ENCODE measurements around the gene ALG2.

The ALG2 gene, protein sequence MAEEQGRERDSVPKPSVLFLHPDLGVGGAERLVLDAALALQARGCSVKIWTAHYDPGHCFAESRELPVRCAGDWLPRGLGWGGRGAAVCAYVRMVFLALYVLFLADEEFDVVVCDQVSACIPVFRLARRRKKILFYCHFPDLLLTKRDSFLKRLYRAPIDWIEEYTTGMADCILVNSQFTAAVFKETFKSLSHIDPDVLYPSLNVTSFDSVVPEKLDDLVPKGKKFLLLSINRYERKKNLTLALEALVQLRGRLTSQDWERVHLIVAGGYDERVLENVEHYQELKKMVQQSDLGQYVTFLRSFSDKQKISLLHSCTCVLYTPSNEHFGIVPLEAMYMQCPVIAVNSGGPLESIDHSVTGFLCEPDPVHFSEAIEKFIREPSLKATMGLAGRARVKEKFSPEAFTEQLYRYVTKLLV

DNA sequence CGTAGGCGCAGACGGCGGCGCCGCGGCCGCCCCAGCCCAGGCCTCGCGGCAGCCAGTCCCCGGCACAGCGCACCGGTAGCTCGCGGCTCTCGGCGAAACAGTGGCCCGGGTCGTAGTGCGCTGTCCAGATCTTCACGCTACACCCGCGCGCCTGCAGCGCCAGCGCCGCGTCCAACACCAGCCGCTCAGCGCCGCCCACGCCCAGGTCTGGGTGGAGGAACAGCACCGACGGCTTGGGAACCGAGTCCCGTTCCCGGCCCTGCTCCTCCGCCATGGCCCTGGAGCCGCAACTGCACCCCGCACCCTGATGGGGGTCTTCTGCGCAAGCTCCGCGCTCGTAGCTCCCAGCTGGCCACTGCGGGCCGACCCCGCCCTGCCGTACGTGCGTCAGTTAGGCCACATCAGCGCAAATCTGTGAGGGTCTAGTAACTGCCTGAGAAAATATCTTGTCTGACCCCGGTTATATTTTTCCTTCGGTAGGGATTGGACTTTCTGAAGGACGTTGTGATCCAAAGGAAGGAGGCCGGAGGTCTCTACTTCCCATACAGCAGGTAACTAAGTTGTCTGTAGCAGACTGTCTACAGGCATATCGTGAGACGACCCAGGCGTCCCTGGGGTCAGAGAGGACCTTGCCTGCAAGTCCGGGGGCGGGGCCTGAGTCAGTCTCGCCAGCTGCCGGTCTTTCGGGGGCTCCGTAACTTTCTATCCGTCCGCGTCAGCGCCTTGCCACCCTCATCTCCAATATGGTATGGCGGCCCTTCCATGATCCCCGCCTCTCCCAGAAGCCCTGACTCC lies at the start of gene ALG2, which contains the start of gene SEC61B:
Gene ALG2 (minus strand): TSS at position 322 of the 795 bp plus-strand sequence. CDS start 48 bp downstream, at position 274.
Gene SEC61B (plus strand): TSS at position 662 of the 795 bp plus-strand sequence. CDS start 82 bp downstream, at position 744.
- DNase-seq = peak; percentile 91 to 93

DNA sequence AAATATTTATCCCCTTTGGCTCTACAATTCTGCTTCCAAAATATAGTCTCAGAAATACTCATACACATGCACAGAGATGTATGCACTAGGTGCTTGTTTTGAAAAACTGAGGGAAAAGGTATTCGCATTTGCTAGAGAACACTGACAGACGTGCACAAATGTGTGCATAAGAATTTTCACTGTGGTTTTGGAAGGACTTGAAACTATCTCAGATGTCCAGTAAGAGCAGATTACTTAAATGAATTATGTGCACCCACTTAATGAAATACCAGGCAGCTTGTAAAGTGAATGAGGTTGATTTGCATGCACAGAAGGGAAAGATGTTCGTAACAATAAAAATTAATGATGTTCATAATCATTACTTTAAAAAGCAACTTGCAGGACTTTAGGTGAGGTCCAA lies 48.7 kb upstream of the ALG2 start:
- DNase-seq = no peak

DNA sequence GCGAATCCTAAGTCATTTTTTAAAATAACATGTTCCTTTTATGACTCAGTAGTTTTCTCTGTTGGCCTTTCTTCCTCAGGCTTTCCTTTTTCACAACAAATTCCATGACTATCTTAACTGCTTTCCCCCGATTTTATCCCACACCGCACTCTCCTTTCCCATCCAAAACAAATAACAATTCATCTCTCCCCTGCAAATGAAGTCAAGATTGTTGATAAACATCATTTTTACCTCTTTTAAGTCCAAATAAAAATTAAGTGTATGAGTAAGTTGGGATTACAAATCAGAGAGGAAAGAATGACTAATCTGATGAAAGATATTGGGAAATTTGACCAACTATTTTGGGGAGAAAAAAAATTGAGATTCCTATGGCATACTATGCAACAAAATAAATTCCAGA lies 47.7 kb upstream of the ALG2 start:
- DNase-seq = no peak

DNA sequence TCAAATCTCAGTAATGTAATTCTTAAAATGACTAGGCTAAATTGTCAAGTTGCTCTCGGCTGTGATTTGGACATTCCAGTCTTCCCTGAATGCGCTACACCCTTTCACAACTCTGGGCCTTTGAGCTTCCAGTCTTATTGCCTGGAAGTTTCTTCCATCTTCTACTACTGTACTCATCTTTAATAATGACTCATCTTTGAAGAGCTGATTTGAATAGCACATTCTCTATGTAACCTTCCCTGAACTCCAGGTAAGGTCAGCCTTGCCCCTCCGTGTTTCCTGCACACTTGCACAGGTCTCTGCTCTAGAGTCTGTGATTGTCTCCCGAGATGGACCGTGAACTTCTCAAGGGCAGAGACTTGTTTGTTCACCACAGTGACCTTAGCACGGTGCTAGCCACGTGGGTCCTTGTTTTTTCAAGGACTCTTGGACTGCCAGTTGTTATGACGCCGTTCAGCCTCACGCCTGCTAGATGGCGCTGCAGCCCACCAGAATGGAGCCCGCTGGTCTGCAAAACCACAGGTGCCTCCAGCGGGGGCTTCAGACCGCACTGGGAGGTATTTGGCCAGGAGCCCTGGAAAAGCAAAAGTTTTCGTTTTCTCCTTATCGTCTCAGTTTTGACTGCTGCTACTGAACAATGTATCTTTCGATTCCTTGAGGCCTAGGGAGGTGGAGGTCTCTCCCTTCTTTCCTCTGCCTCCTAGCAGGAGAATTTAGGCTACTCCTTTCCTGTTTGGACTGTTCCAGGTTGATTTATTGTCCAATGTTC lies 44.7 kb upstream of the ALG2 start:
- DNase-seq = peak; percentile 57 to 64

DNA sequence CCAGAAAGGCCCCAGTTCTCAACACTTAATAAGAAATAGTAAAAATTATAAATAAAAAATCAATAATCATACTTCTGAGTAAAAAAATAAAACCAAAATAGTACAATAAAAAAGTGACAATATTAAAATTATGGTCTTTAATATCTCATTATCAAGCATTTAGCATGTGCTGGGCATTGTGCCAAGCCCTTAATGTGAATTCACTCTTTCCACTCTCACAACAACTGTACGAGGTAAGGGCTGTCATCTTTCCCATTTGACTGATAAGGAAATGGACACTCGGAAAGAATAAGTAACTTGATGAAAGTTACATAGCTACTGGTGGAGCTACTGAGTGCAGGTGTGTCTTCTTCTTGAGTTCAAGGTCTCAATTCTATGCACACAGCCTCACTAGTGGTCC lies 43.9 kb upstream of the ALG2 start:
- DNase-seq = no peak

DNA sequence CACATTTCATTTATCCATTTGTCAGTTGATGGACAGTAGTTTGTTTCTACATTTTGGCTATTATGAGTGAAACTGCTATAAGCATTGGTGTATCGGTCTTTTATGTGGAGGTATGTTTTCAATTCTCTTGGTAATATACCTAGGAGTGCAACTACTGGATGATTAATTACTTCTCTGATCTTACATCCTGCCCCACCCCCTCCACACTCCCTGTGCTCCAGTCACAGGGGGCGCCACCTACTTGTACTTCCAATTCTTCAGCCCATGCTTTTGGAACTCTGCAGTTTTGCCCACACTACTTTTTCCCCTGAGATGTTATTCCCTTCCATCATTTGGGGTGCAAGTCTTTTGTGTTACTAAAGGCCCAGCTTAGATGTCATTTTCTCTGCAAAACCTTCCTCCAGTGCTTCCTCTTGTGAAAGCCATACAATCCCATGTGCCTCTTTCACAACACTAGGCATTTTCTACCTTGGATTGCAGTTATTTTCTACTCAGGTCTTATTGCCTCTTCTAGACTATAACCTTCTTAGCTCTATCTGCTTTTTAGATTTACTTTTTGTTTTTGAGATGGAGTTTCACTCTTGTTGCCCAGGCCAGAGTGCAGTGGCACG lies 42.4 kb upstream of the ALG2 start:
- no peak for DNase-seq

DNA sequence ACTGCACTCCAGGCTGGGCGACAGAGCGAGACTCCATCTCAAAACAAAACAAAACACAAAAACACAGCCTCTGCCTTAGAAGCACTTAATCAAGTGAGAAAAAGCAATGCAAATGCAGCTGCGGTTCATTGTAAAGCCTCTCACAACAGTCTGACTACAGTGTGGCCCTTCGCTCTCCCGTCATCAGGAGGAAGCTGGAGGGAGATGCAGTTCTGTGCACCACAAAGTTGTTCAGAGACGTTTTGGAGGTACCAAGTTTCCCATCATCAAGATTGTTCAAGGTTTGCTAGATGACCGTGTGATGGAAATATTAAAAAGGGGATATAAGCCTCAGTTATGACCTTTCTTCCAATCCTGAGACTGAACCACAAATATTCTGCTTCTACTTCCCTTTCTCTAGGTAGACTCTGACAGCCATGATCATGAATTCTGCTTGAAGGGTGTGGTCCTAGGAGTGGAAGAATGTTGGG lies 41.2 kb upstream of the ALG2 start:
- DNase-seq = no peak

DNA sequence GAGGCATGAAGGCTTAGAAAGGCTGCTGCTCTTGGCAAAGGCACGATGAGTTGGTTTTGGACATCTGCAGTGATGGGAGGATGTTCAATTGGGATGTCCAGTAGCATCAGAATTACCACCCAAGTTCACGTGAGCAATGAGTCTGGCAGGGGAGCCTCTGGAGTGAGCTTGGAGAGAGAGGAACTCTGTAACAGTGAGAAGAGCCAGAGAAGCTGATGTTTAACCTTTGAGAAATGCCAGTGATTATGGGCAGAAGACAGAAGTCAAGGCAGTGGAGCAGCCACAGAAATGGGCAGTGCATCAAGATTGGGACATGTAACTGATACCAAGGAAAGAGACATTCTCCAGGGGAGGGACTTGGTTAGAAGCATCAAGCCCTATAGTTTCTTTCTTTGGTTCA lies 40.2 kb upstream of the ALG2 start:
- DNase-seq = no peak

DNA sequence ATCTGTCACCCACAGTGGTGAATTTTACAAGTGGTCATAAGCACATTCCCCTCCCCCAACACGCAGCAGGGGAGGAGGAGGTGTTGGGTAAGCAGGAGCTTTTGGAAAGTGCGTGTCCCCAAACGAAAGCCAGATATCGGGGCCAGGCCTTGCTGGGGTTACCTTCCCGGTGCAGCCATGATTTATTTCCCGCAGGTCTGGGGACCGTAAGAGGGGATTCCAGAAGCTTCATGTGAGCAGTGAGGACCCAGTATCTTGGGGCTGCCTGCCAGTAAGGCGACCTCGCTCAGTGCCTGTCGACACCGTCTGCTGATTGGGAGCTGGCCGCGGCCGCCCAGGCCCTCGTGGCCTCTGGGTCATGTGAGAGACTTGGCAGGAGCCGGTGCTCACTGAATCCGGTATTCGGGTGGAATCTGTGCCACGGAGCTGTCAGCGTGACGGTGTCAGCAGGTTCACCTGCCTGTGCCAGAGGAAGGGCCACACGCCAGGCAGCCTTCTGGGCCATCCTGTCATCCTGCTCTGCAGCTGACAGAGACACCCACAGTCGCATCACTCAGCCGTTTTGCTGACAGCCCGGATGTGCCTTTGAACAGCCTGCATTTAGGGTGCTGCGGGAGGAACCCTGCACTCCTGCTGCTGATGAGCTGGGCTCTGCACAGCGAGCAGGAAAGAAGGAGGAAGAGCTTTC lies 37.6 kb upstream of the ALG2 start:
- peak; percentile 28 to 43 for DNase-seq

DNA sequence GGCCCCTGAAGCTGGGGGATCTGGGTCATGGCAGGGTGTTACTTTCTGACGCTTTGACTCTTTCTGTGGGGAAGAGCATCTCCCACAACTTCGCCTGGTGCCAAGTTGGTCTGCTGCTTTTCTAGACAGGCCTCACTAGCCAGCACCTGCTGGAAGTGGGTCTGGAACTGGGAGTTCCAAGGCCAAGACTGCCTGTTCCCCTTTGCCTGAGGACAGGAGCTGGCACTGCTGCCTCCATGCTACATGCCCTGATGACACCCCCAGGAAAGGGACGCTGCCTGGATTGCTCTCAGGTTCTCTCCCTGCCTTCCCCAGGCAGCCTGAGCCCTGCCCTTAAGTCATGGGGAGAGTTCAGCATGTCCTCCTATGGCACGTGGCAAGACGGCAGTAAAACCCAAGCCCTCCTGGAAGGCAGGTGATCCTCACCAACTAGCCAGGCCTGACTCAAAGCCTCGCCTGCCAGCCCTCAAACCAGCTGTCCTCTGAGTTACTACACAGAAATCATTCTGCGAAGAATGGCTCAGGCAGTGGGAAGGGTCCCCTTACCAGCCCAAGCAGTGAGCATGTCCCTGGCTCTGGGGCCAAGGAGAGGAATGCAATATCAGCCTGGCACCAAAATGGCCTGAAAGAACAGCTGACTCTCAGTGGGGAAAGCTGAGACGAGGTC lies 36.1 kb upstream of the ALG2 start:
- no peak for DNase-seq

DNA sequence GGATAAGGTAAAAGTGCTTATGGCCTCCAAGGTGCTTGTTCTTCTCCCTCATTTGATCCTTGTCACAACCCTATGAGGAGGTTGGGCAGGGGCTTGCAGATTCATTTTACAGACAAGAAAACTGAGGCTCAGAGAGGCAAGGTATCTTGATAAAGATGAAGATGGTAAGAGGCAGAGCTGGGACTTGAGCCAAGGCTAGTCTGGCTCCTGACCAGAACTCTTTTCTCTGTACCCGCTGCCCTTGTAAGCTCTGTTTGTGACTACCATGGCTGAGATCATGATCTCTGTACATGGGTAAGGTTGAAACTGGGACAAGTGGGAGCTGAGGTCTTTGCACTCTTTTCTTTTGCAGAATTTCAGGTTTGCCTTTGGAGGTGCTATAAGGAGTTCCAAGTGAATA lies 33.9 kb upstream of the ALG2 start:
- DNase-seq = no peak

DNA sequence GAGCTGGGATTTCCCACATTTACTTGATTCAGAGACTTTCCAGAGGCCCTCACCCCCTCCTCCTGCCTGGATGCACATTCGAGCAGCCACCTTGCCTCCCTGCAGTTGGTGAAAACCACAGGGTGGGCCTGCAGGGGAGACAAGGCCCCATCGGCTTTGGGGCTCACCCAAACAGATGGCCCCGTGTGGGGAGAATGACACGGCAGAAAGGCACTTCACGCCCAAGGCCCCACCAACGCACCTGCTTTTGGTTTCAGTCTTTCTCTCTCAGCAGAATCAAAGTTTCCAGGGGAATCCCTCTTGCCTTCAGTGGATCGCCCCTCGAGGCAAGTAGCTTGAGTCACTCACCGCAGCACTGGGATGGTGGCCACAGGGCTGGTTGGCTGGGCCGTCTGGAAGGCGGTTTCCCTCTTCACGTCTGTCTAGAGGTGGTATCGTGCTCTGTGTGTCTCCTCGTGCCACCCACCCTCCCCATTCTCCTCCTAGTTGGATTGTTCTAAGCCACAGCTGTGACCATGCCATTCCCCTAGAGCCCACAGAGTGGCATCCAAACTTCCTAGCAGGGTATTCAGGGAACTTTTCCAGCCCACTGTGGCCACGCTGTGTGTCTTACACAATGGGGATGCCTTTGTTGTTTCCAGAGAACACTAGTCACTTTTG lies 32.2 kb upstream of the ALG2 start:
- DNase-seq = no peak

DNA sequence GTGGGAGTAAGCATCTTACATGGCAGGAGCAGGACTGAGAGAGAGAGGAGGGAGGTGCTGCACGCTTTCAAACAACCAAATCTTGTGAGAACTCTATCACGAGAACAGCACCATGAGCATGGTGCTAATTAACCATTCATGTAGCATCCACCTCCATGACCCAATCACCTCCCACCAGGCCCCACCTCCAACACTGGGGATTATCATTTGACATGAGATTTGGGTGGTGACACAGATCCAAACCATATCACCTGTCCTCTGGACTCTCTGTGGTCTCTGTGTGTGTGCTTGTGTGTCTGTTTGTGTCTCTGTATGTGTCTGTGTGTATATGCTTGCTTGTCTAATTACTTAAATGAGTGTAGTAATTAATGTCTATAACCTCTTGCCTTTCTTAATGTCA lies 31.4 kb upstream of the ALG2 start:
- no peak for DNase-seq

DNA sequence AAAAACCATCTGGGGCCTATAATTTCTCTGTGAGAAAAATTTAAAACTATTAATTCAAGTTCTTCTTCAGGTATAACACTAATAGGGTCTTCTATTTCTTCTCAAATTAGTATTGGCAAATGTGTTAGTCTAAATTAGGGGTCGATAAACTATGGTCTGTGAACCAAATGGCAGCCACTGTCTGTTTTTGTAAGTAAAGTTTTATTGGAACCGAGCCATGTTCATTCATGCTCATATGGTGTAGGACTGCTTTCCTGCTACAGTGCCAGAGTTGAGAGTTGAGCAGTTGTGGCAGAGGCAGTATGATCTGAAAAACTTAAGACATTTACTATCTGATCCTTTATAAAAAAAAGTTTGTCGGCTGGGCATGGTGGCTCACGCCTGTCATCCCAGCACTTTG lies 29.4 kb upstream of the ALG2 start:
- DNase-seq = no peak

DNA sequence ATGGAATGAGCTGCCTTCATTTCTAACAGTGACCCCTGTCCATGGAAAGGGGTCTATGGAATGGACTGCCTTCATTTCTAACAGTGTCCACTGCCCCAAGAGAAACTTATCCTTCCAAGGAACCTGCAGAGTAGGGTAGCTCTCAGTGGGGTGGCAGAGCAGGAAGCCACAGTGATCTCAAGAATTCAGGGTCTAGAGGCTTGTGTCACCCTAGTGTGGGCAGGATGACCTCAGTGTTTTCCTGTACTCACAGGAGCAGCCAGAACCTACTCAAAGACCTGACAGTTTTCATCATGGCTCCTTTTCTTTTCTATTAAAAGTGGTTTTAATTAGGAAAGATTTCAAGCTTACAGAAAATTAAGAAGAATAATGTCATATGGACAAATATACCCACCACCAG lies 27.9 kb upstream of the ALG2 start:
- no peak for DNase-seq

DNA sequence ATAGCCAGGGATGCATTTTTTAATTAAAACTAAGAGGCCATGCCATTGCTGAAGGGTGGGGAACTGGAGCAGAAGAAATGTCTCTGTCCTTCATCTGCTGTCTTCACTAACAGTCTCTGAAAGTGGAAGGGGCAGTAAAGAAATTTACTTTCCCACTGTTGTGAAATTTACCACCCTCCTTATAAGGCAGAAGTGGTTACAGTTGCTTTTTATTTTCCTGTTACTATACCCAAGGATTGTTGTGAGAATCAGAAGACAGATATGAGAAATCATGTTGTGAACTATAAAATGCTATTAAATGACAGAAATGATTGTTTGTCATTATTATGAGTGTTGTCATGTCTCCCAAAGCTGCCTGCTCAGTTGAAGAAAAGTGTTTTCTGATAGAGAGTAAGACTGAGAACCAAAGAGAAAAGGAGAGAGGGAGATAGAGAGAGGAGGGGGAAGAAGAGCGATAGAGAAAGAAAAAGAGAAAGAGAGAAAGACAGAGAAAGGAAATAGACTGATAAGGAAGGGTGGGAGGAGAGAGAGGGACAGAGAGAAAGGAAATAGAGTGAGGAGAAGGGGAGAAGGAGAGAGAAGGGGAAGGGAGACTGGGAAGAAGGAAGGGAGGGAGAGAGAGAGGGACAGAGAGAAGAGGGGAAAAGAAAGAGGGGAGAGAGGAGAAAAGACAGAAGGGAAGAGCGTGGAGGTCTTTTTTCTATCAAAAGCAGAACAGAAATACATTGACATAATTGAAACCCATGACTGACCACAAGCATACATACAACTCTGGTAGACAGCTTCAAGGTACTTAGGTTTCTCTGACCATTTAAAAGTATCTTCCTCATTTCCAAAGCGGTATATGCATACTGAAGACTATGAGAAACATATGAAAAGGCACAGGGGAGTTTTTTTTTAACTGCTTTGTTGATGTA lies 22.9 kb upstream of the ALG2 start:
- no peak for DNase-seq

DNA sequence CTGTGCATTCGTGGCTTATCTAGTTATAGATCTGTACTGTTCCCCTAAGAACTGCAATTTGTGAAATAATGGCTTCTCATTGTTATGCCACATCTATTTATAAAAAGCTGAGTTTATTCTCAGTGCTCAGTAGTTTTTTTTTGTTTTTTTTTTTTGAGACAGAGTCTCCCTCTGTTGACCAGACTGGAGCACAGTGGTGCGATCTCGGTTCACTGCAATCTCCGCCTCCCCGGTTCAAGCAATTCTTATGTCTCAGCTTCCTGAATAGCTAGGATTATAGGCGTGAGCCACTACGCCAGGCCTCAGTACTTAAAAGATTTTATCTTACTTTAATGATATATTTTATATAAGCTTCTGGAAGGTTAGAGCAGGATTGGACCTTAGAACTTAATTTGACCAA lies 19.4 kb upstream of the ALG2 start:
- DNase-seq = no peak

DNA sequence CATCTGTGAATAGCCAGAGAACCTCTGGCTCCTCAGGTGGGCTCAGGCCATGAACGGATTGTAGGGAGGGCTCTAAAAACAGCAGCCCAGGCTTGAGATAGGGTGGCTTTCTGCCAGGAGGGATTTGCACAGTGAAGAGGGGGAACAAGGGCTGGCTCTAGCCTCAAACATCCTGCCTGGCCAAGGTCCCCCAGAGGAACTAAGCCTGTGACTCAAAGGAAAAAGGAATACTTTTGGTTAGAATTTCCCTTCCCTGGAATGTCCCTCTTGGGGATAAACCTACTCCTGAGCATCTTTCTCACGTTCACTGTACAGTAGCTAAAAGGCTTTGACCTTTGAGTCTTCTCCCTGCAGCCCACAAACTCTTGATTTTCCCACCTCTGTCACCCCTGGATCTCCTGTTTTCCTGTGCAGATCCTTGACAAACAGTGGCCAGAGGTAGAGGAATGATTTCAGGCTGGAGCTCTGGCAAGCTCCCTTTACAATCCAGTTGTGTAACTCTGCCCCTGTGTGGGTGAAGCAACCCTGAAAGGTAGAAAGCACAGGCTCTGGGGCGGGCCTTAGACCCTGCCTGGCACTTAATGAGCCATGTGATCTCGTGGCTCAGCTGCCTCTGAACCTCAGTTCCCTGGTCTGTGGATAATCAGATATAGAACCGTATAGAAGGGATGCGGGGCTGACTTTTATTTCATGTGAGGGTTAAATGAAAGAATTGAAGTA lies 17.8 kb upstream of the ALG2 start:
- DNase-seq = no peak

DNA sequence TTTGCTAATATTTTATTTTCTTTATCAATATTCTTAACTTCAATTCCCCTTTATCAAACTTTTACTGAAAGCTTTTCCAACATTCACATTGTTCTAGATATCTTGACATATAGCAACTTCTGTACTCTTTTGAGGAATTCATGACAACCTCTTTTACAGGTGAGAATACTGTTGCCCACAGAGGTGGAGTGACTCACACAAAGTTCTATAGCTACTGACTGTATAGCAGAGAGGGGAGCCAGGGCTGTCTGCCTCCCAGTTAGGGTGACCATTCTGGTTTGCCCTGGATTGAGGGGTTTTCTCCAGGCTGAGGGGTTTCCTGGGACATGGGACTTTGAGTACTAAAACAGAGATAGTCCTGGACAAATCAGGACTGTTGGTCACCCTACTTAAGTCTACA lies 16.6 kb upstream of the ALG2 start:
- DNase-seq = no peak
